ENCODE results near the gene RPL27A.

Gene RPL27A

DNA sequence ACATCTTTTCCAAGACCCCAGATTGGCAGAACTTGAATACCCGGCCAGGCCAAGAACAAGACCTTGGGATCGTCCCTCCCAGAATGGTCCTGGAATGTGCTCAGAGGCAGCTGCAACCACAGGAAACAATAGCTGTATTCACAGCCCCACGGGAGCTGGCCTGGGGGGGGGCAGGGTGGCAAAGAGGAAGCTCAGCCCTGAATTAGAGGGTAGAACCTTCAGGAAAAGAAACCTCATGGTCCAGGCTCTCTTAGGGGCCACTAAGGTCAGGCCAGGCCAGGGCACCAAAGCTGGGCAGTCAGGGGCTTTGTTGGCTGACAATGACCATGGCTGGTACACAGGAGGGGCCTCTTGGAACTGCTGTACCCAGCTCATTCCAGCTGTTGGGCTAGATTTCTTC is 17.3 kb downstream of the RPL27A start:
- TF ChIP-seq, protein P1, sequence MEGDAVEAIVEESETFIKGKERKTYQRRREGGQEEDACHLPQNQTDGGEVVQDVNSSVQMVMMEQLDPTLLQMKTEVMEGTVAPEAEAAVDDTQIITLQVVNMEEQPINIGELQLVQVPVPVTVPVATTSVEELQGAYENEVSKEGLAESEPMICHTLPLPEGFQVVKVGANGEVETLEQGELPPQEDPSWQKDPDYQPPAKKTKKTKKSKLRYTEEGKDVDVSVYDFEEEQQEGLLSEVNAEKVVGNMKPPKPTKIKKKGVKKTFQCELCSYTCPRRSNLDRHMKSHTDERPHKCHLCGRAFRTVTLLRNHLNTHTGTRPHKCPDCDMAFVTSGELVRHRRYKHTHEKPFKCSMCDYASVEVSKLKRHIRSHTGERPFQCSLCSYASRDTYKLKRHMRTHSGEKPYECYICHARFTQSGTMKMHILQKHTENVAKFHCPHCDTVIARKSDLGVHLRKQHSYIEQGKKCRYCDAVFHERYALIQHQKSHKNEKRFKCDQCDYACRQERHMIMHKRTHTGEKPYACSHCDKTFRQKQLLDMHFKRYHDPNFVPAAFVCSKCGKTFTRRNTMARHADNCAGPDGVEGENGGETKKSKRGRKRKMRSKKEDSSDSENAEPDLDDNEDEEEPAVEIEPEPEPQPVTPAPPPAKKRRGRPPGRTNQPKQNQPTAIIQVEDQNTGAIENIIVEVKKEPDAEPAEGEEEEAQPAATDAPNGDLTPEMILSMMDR (IDR thresholded peaks at IDR 0.05; ENCODE audit: extremely low read depth, missing control alignments) = no peak
- DNase-seq (ENCODE audit: low spot score) = no peak

DNA sequence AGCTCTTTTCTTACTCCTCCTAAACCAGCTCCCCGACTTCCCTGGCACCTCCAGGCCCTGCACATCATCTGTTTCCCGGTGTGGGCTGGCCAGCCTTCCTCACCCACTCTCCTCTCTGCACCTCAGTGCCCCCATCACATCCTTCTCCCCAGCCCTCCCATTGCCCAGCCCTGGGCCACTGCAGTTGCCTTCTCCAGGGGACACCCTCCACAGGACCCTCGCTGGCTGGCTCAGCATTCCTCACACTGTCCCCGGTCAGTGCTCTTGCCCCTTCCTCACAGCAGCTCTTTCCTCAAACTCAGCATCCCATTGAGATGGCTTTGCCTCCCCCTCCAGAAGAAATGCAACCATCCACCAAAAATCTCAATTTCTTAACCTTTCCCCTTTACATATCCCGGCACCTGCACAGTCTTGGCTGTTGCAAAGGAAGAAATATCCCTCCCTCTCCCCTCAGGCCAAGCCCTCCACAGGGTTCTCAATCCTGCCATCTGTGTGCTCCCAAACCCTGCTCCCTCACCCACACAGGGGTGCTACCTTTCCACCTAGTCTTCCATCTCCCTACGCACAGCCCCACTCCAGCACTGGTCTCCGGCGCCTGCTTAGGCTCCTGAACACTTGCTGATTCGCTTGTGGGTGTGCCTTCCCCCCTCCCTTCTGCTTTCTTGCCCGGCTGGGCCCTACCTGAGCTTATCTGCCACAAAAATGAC is 19.5 kb downstream of the RPL27A start:
- no peak for DNase-seq (ENCODE audit: low spot score)
- TF ChIP-seq, protein P1 (IDR thresholded peaks at IDR 0.05; ENCODE audit: extremely low read depth, missing control alignments) = no peak

DNA sequence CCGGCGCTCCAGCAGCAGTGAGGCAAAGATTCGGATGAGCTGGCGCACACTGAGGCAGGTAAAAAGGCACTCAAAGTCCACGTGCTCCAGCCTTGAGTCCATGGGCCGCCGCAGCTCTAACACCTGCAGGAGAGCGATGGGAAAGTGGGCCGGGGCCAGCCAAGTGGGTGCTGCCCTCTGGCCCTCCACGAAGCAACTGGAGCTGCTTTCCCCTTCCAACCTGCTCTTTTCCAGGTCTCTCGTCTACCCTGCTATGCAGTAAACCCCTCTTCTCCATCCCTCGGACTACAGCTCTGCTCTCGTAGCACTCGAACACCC is 20.0 kb downstream of the RPL27A start:
- DNase-seq (ENCODE audit: low spot score) = no peak
- TF ChIP-seq, protein P1 (IDR thresholded peaks at IDR 0.05; ENCODE audit: extremely low read depth, missing control alignments) = no peak

DNA sequence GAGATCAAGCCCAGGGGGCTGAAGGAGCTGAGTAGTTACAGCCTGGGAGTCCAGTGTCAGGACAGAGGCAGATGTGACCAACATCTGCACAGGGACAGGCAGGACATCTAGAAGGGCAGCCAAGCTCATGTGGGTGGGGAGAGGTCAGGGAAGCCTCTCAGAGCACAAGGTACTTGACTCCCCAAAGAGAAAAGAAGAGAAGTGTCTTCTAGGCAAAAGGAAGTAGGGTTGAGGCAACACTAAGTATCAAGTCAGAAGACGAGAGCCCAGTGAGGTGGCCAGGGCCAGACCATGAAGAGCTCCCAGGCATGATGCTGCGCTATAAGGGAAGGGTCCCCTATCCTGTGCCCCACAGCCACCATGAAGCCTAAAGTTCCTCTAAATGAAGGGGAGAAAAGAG is 21.5 kb downstream of the RPL27A start:
- TF ChIP-seq, protein P1 (IDR thresholded peaks at IDR 0.05; ENCODE audit: extremely low read depth, missing control alignments) = no peak
- no peak for DNase-seq (ENCODE audit: low spot score)

DNA sequence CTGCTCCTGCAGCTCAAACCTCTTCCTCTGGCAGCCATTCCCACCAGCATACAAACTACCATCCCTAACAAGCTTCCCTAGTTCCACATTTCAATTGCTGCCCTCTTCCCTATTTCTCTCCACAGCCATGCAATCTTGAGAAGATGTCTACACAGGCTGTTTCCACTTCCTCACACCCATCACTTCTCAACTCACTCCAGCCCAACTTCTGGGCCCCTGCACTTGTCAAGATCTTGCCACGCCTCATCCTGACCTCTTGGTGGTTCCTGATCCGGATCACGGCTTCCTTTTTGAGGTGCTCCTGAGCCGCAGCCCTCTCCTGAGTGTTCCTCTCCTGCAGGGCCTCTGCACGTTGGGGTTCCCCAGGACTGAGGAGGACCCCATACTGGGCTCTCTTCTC is 22.6 kb downstream of the RPL27A start:
- TF ChIP-seq, protein P1 (IDR thresholded peaks at IDR 0.05; ENCODE audit: extremely low read depth, missing control alignments) = no peak
- DNase-seq (ENCODE audit: low spot score) = no peak

DNA sequence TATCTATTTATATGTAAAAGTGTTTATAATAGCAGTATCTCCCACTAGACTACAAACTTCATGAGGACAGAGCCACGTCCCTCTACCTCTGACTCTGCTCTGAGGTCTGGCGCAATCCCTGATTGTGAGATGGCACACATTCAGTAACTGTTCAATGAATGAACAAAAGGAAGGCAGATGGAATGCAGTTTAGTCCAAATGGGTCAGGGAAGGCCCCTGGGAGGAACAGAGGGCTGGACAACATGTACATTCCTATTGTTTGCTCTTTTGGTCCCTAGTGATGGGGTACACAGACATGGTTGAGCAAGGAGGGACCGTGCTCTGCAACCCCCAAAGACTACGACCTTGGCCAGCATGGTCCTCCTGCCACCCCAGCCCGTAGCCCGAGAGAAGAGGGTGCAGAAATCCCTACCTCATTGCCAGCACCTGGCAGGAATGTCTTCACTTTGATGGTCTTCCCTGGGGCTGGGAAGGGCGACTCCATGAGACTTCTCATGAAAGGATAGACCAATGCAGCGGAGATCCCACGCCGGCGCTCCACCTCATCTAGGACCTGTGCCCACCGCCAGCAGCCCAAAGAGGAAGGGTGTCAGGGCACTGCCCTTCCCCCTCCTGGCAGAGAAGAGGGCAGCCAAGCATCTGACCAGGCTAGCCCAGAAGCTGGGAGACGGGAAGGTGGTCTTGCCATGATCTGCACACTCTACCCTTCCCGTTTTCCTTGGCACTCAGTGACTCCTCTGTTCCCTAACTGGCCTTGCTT is 24.3 kb downstream of the RPL27A start:
- TF ChIP-seq, protein P1 (IDR thresholded peaks at IDR 0.05; ENCODE audit: extremely low read depth, missing control alignments) = no peak
- DNase-seq (ENCODE audit: low spot score) = no peak

DNA sequence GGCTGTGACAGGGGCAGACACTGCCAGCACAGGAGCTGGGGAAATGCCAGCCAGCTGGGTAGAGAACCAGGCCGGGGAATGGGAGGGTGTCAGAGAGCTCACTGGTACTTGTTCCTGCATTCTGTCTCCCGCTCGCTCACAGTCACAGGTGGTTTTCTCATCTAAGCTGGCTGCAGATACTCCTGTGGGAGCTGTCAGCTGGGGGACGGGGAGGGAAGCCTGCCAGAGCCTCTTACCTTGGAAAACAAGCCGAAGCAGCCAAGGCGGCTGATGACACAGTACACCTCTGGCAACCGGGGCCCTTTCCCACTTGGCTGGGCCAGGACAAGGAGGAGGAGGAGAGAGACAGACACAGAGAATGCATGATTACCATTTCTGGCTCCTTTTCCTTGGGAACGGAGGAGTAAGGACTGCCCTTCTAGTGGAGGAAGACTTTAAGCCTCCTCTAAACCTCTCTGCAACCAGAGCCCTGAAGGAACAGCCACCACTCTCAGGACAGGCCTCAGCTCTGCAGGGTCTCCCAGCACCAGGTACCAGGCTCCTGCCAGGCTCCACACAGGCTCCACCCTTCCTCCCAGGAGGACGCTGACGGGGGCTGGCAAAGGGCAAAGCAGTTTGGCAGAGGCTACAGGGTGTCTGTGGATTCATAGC is 25.1 kb downstream of the RPL27A start:
- no peak for DNase-seq (ENCODE audit: low spot score)
- TF ChIP-seq, protein P1 (IDR thresholded peaks at IDR 0.05; ENCODE audit: extremely low read depth, missing control alignments) = no peak

All from GM20000 (cell line).